HG03097 (cell line): ENCODE results near the gene SCO2.

Source experiments
- ATAC-seq: cut with Tn5 transposase; IDR thresholded peaks from one replicate; pipeline ENCODE4 v1.9.1; 2021; ENCODE audit not compliant: unreplicated experiment, low FRiP score

SCO2 gene

GRCh38 chr22:50482107-50483074 is 43.0 kb downstream of the SCO2 start:
- ATAC-seq, result no peak

DNA sequence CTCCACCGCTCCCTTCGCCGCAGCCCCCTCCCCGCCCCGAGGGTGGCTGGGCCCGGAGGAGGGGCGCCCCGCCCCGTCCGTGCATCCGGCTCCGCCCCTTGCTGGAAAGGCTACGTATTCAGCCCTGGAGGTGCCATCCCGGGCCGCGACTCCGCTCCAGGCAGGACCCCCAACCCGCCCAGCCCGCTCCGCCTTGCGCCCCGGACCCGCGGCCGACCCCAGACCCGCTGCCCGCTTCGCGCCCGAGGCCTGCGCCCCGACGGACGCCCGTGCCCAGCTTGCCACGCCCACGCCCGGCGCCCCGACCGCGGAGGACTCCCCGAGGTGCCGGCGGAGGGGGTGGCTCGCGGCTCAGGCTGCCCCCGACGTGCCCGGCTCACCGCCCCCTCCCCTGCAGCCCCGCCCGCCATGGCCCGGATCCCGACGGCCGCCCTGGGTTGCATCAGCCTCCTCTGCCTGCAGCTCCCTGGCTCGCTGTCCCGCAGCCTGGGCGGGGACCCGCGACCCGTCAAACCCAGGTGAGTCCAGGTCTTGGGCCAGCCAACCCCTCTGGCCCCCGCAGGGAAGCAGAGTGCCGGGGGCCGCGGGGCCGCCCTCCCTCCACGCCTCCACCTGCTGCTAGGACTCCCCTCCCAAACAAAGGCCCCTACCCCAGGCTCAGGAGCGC is 43.8 kb downstream of the SCO2 start, which contains the start of gene ADM2:
Gene ADM2 (plus strand): TSS at position 104 of the 667 bp plus-strand sequence. CDS start 305 bp downstream, at position 409.
- no peak for ATAC-seq

DNA sequence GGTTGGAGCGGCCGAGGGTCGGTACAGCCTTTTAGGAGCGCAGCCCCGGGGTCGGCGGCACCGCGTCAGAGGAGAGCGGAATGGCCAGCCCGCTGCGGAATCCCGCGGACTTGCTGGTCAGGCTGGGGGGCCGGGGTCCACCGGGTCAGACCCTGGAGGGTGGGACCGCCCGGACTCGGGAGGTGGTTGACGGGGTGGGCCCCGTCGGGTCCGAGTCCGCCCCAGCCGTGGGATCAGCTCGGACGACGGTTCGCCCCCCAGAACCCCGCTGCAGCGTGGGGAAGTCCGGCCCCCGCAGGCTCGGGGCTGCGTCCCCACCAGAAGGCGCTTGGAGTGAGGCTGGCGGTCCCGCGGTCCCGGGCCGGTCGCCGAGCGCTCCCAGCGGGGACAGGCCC is 44.4 kb downstream of the SCO2 start:
- no peak for ATAC-seq

- ATAC-seq, result no peak
These were observed 45.7 kb downstream of the SCO2 start for GRCh38 chr22:50479721-50480120.

DNA sequence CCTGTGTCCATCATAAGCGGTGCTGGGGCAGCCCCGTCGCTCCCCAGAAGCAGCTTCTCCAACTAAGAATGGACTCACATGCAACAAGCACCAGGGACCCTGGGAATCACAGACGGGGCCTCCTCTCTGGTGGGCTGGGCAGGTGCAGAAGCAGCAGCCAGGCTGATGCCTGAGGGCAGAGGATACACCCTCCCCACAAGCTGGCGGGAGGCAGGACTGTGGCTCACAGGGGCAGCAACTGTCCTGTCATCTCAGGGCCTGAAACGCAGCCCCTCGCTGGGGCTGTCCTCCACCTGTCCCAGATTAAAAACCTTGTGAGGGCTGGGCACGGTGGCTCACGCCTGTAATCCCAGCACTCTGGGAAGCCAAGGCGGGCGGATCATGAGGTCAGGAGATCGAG is 47.5 kb downstream of the SCO2 start:
- no peak for ATAC-seq

DNA sequence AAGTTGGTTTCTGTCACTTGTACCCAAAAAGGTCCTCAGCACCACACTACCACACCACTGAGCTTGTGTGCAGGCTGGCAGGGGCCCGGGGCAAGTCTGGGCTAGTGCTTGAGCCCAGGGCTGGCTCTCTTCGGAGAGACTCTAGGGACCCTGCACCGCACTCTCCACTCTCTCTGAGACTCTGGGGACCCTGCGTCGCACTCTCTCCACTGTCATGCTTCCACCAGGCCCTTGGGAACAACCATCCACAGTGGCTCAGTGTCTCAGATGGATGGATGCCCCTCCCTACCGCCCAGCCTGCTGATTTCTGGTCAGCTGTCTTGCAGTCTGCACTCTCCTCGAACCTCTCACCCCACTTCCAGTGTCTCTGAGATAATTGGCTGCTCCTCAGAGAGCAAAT is 48.5 kb downstream of the SCO2 start:
- ATAC-seq, result no peak

DNA sequence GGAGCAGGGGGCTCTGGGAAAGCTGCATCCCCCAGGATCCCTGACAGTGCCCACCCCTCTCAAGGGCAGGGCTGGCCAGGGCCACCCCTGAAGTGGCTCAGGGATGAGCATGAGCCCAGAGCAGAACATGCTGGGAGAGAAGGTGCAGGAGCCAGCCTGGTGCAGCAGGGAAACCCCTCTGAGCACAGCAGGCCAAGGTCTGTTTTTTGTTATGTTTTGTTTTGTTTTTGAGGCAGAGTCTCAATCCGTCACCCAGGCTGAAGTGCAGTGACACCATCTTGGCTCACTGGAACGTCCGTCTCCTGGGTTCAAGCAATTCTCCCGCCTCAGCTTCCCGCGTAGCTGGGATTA is 49.8 kb downstream of the SCO2 start:
- ATAC-seq, result no peak

DNA sequence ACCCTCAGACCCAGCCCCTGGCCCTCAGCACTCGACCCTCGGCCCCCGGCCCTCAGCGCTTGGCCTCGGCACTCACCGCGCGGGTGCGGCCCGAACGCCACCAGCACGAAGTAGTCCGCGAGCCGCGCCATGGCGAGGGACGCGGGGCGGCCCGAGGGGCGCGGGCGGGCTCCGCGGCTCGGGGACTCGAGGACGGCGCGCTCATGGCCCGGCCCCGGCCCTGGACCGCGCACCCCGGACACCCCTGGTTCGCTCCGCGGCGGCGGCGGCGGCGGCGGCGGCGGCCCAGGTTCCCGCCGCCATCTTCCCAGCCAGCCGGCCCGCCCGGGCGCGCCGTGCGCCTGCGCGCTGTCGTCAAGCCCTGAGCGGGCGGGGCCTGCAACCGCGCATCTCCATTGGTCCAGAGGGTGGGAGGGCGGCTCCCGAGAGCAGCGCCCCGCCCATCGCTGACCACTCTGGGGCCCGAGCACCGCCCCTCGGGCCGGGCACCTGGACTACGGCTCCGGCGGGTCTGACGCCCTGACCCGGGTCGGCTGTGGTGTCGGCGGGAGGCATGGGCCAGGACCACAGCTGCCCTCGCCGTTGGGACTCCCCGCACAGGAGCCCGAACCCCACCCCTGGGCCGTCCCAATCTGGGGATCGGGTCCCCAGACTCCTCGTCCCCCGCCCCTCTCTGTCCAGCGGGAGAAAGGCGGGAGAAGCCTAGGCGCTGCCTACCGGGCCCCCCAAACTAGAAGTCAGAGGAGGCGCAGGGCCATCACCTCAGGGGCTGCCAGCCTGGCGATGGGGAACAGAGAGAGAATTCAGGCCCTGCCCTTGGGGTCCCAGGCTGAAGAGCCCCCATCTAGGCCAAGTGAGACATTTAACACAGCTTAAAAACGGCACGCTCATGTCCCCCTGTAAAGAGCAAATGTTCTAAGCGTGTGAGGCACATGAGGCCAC is 50.4 kb downstream of the SCO2 start, which contains the start of gene SBF1:
Gene SBF1 (minus strand): TSS at position 326 of the 942 bp plus-strand sequence. CDS start 195 bp downstream, at position 131.
- ATAC-seq, result peak; percentile 70

DNA sequence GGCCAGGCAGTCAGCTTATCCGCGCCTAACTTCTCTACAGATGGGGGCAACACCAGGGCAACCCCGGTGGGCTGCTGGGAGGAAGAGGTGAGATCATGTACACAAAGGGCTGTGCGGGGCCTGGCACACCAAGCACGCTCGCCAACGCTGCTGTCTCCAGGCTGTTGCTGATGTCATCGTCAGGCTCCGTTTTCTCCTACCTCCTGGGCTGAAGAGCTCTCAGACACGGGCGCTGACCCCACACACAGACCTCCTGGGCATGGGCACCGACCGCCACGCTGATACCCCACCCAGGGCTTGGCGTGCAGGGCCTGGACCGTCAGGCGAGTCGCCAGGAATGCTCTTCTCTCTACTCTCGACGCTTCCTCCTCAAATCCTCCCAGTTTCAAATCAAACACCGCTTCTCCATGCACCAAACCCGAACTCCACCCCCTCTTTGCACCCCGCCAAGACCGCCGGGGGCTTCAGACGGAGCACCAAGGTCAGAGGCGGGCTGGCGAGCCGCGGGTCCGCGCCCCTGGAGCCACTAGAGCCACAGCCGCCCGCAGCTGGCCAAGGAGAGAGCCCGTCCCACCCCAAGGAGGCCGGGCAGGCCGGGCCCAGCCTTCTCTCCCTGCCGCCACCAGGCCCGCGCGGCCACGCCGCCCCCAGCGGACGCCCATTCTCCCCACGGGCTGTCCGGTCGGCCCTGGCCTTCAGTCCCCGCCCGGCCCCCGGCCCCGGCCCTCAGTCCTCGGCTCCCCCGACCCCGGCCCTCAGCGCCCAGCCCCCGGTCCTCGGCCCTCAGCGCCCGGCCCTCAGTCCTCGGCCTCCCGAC is 51.3 kb downstream of the SCO2 start:
- no peak for ATAC-seq
